Activated CD4-positive, CD25-positive, alpha-beta regulatory T cell (primary cell): ENCODE data around the gene KCNA2.

Source experiments
- DNase-seq, 4 experiments: peaks; one replicate each; lab custom pipeline; 2025; lab: John Stamatoyannopoulos, UW

Gene KCNA2

DNA sequence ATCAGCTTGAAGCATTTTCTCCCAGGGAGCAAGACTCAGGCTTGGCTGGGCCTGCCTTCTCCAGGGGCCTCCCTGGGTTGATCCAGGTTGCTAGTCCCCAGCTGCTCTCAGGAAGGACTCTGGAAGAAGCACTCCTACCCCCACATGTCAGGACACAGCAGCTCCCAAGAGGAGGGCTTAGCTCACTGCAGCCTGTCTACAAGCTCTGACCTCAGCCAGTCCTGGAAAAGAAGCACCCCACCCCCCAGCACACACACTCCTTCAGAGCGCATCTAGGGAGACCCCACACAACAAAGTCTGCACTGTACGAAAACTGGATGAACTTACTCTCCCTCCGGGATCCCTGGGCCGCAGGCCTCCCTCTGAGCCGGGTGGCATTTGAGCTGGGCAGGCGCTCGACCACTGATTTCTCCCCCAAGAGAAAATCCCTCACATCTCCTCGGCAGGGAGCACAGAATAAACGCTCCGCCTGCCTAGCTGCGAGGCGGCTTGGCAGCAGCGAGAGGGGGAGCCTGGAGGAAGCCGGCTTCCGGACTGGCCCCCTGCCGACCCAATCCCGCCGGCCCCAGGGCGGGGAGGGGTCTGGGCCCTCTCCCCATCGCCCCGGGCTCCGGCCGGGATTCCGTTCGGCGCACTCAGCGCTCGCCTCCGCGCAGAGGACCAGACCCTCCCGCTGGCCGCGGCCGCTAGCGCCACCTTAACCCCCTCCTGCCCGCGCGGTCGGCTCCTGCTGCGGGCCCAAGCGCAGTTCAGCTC is at the start of gene KCNA2:
TSS of gene KCNA2 (minus strand) at position 458 of the 756 bp plus-strand sequence. CDS start 1,576 bp downstream, outside the sequence.
- DNase-seq: no peak

DNA sequence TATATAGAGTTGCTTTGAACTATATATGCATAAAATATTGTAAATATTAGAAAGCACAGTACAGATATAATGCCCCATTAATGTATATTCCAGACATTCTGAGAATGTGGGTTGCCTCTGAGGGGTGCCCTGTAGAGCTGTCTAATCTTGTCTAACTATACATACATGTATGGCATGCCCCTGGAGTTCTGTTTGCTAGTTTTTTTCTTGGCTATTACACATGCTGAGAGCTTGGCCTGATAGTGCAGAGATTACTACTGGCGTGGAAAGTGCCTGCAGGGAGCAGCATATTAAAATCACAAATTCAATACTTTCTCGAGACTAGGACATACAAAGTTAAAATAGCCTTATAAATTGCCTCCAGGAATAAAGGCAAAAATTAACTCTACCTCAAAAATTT is 44.5 kb upstream of the KCNA2 start:
- no peak for DNase-seq

DNA sequence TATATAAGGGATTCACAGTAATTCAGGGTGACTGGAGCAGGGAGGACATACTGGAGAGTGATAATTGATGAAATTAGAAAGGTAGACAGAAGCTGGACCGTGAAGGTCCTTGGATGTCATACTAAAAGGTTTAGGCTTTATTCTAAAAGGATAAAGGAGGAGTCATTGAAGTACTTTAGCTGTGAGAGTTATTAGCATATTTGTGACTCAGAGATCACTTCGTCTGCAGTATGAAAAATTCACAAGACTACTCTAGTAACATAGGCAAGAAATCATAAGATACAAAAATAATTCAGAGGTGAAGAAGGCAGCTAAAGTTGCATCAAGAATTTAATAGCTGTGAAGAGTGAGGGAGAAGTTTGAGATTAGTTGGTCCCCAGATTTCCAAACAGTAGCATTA is 42.3 kb upstream of the KCNA2 start:
- no peak for DNase-seq

- no peak for DNase-seq
Observed at GRCh38 chr1:110647254-110647891, 41.2 kb upstream of the KCNA2 start.

GRCh38 chr1:110645821-110646735 is 39.9 kb upstream of the KCNA2 start:
- DNase-seq: no peak

GRCh38 chr1:110645211-110645610 is 39.1 kb upstream of the KCNA2 start:
- DNase-seq: no peak

GRCh38 chr1:110643879-110644472 is 37.8 kb upstream of the KCNA2 start:
- DNase-seq: no peak

DNA sequence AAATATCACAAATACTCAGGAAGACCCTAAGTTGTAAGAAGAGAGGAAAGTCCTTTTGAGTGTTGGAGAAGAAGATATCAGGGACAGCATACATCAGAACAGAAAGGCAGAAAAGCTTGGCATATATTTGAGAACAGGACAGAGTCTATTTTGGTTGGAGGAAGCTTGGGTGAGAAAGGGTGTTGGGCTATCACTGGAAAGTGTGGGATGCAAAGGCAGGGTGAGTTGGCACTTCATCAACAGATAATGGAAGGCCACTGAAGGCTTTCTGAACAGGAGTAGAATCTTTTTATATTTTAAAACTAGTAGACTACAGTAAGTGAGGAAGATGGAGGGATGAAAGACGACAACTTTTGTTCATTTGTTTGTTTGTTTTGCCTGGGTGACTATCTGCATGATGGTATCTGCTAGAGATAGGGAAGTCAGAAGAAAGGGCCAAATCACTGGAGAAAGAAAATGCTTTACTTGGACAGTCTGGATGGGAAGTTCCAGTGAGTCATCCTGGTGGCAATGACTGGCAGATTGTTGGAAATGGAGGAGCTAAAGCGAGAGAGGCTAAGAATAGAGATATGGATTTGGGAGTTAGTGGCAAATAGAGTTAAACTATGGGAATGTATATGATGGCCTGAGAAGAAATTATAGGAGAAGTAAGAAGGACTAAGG is 33.7 kb upstream of the KCNA2 start:
- DNase-seq: no peak

DNA sequence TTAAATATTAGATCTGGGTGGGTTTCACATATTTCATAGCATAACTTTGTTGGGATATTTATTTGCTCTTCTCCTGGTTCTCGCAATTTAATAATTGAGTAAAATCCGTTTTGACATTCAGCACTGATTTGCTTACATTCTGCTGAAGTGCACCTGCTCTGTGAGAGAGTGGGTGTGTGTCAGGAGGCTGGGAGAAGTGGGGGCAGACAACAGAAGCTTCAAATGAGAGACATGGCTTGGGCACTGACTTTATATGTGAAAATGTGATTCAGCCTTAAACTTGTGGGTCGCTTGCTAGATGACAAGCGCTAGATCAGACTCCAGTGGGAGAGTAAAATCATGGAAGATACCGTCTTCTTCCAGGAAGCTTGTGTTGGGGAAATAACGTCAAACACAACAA is 32.4 kb upstream of the KCNA2 start:
- DNase-seq: no peak

GRCh38 chr1:110638058-110638457 is 31.9 kb upstream of the KCNA2 start:
- DNase-seq: no peak

GRCh38 chr1:110637475-110637874 is 31.3 kb upstream of the KCNA2 start:
- DNase-seq: no peak

DNA sequence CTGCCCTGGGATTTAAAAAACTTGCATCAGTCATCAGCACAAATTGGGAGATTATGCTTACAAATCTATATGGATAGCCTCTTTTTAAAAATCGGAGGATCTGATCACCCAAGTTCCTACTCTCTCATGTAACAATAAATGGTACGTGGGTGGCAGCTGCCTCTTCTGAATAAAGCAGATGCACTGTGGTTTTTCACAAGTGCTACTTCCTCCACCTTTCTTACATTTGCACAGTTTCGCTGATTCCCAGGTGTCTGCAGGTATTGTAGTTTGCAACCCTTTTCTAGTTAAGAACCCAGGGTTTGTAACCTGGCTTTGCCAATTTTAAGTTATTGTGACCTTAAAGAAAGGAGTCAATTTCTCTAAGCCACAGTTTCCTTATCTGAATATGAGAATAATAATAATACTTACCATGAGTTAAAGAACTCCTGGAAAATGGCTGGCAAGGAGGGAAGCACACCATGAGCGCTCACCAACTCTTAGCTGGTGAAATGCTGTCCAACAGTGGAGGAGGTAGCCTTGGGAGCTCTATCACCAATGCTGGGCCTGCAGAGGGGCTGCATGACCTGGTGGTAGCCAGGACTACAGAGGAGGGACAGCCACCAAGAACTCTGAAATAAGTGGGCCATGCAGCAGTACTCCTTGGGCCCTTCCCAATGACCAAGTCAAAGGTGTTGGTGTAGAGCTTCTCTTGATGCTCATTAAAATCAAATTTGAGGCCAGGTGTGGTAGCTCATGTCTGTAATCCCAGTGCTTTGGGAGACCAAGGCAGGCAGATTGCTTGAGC is 30.2 kb upstream of the KCNA2 start:
- DNase-seq: no peak

DNA sequence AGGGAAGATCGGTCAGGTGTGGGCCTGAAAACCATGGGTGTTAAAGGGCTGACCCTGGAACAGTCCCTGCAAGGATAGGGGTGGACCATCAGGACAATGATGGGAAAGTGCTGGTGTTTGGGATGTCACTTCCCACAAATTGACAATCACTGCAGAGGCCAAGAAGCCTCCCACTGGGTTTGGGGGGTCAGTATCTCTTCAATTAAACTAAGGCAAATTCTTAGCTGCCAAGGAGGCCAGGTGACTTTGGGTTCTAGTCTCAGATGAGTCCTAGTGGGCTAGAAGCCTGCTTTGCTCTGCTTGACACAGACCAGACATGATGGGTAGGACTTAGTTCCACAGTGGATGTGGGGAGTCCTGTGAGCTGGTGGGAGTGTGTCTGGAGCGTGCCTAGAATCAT is 29.3 kb upstream of the KCNA2 start:
- DNase-seq: no peak

GRCh38 chr1:110634455-110635311 is 28.5 kb upstream of the KCNA2 start:
- DNase-seq: peak; percentile 15 to 30 (median 16)

DNA sequence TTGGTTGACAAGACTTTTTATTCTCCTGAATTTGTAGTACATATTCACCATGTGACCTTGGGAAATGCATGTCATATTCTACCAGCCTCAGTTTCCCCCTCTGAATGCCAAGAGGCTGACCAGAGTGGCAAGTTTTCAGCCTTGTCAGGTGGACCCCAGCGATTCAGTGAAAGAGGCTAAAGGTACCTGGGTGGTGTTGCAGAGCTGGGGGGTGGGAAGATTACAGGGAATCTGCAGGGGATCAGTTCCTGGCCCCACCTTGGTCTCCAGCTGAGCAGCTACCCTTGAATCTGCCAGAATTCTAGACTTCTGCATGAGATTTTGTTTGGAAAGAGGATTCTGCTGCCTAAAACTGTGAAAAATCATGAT is 27.9 kb upstream of the KCNA2 start:
- DNase-seq: no peak

DNA sequence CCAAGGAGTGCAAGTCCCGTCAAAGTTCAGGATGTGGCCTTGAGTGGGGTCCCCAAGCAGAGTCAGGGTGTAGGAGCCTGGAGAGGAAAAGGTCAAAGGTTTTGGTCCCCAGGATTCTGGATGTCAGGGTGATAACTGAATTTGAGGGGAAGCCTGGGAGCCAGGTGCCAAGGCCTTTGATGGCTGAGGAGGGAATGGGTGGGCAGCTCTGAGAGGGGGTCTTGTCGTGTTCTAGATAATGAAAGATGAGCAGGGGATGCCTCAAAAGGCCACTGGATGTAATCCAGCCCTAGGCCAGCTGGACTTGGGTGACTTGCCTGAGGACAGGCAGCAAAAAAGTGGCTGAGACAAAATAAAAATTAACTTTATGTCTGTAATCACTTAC is 27.5 kb upstream of the KCNA2 start:
- DNase-seq: no peak

GRCh38 chr1:110631836-110632620 is 25.9 kb upstream of the KCNA2 start:
- DNase-seq: no peak

DNA sequence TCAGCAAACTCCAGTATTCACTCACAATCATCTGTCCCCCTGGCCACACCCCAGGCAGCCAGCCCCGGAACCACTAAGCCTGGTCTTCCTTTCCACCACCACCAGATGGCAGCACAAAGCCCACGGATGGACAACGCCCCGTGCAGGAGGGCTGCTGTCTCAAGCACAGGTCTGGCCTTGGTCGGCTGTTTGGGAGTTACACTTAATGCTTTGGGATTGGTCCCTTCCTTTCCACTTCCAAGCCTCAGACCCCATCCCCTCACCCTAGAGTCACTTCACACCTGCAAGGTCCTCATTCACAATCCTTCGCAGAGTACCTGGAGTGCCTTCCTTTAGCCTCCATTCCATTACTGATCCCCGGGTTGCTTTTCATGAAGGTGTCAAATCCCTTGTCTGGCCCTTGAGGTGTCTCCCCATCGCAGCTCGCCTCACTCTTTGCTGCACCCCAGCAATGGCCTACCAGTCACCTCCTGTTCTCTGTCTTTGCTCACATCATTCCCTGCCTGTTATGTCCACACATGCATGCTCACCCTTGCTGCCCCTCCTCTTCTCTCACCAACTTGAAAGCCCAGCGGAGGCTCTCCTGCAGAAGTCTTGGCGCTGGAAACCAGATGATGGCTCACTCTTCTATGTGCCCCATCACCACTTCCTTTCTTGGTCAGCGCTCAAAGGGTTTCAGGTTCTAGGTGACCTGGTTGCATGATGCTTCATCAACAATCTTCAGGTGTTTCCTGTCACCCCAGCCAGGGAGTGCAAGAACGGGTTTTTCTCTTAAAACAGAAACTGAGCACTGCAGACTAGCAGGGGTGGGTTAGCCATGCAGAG is 24.9 kb upstream of the KCNA2 start:
- DNase-seq: peak; percentile 70 to 80 (median 76)
